HepG2 (cell line): ENCODE measurements around the gene ZNF367. TPM values are rescaled to one million over a fixed set of nuclear protein-coding genes. Genes with fewer than 3 reads are reported as not detected.

Experiments used
- ATAD3A ChIP-seq: sonication (generic); formaldehyde crosslinking; IDR thresholded peaks from 2 replicates; pipeline ENCODE4 v1.4.0; 2020; ENCODE audit warnings: missing genetic modification reagents
- ATM ChIP-seq: fragments of 450-650 bp; IDR thresholded peaks from 2 replicates; pipeline ENCODE4 v1.7.1; 2017; ENCODE audit warnings: mild to moderate bottlenecking, borderline replicate concordance
- FOXA3 ChIP-seq: IDR thresholded peaks from 2 replicates; pipeline ENCODE4 v1.6.1; 2016; ENCODE audit warnings: missing genetic modification reagents, missing compliant biosample characterization
- GATAD1 ChIP-seq: IDR thresholded peaks from 2 replicates; pipeline ENCODE4 v1.6.1; 2016; ENCODE audit warnings: missing genetic modification reagents, missing compliant biosample characterization
- HCFC1 ChIP-seq: fragments of 150-350 bp; IDR thresholded peaks from 2 replicates; pipeline ENCODE4 v1.6.1; 2014; ENCODE audit warnings: low read depth, low read length
- HOXD1 ChIP-seq: sonication (generic); formaldehyde crosslinking; IDR thresholded peaks from 2 replicates; pipeline ENCODE4 v1.5.0; 2020; ENCODE audit warnings: missing genetic modification reagents
- MIER3 ChIP-seq: IDR thresholded peaks from 2 replicates; pipeline ENCODE4 v1.6.1; 2016; ENCODE audit warnings: missing compliant biosample characterization, borderline replicate concordance
- NKX3-1 ChIP-seq: sonication (generic); formaldehyde crosslinking; IDR thresholded peaks from 2 replicates; pipeline ENCODE4 v1.5.0; 2020; ENCODE audit warnings: missing genetic modification reagents
- PAXIP1 ChIP-seq: sonication (generic); formaldehyde crosslinking; conservative IDR thresholded peaks from 2 replicates; pipeline ENCODE4 v1.4.0; 2020; ENCODE audit warnings: mild to moderate bottlenecking, missing genetic modification reagents, moderate library complexity
- RBM39 ChIP-seq: fragments of 200-400 bp; formaldehyde crosslinking; IDR thresholded peaks from one replicate; pipeline ENCODE4 v1.6.1; 2018; ENCODE audit warnings: antibody characterized with exemption, mild to moderate bottlenecking, low read depth, low read length; ENCODE audit not compliant: poor library complexity, severe bottlenecking
- SMAD3 ChIP-seq: sonication (generic); formaldehyde crosslinking; IDR thresholded peaks from 2 replicates; pipeline ENCODE4 v1.4.0; 2020; ENCODE audit warnings: missing genetic modification reagents
- TSC22D2 ChIP-seq: sonication (generic); formaldehyde crosslinking; IDR thresholded peaks from 2 replicates; pipeline ENCODE4 v1.5.1; 2020; ENCODE audit warnings: missing genetic modification reagents, mild to moderate bottlenecking, borderline replicate concordance
- XBP1 ChIP-seq: sonication (generic); formaldehyde crosslinking; IDR thresholded peaks from 2 replicates; pipeline ENCODE4 v1.5.0; 2020; ENCODE audit warnings: missing genetic modification reagents
- ZBTB2 ChIP-seq: sonication (generic); formaldehyde crosslinking; IDR thresholded peaks from 2 replicates; pipeline ENCODE4 v1.8.0; 2022; ENCODE audit warnings: low read depth, missing genetic modification reagents
- ZBTB25 ChIP-seq: IDR thresholded peaks from 2 replicates; pipeline ENCODE4 v1.6.1; 2018; ENCODE audit warnings: missing genetic modification reagents
- ZFP41 ChIP-seq: sonication (generic); formaldehyde crosslinking; IDR thresholded peaks from 2 replicates; pipeline ENCODE4 v1.4.0; 2020; ENCODE audit warnings: mild to moderate bottlenecking, missing genetic modification reagents, borderline replicate concordance
- ZNF362 ChIP-seq: sonication (generic); formaldehyde crosslinking; IDR thresholded peaks from 2 replicates; pipeline ENCODE4 v1.4.0; 2020; ENCODE audit warnings: missing genetic modification reagents, mild to moderate bottlenecking, borderline replicate concordance
- ZNF546 ChIP-seq: sonication (generic); formaldehyde crosslinking; conservative IDR thresholded peaks from 2 replicates; pipeline ENCODE4 v1.8.1; 2023; ENCODE audit warnings: mild to moderate bottlenecking, missing genetic modification reagents
- ZNF703 ChIP-seq: sonication (generic); formaldehyde crosslinking; IDR thresholded peaks from 2 replicates; pipeline ENCODE4 v1.5.1; 2020; ENCODE audit warnings: missing genetic modification reagents, mild to moderate bottlenecking, moderate library complexity, borderline replicate concordance
- polyA plus RNA-seq, 8 experiments: library from polyadenylated mRNA; depleted of rRNA in 3 of 8; stranded (reverse) in 7 of 8; unstranded in 1 of 8; fragments of >200 nt; fragmentation: Illumina TruSeq in 4 of 8; extraction: Trizol in 4 of 8; gene quantifications; 2 replicates each; pipeline versions ENCODE4 v1.2.1 to v1.2.3, GENCODE V29; 2011 to 2016; ENCODE audit warnings: low read depth in 4 of 8, missing spikeins in 1 of 8, mixed read lengths in 1 of 8; ENCODE audit not compliant: insufficient read depth in 1 of 8
- total RNA-seq, 5 experiments: library from RNA; depleted of rRNA; stranded (reverse); fragments of >200 nt; fragmentation: Illumina TruSeq; extraction: Trizol; gene quantifications; 2 replicates each; pipeline ENCODE4 v1.2.3, GENCODE V29; 2016; ENCODE audit warnings: low read depth in 1 of 5
- TF ChIP-seq, protein P1 (sequence below): IDR thresholded peaks from 2 replicates; pipeline ENCODE4 v1.6.1; 2016; ENCODE audit warnings: low read depth, control low read depth

Gene ZNF367
- total and polyA plus RNA-seq, 2 of the 13 experiments (the other 11 are each of a cell fraction or from before 2014, with no cell fraction given): 2.9 to 7.7 TPM

DNA sequence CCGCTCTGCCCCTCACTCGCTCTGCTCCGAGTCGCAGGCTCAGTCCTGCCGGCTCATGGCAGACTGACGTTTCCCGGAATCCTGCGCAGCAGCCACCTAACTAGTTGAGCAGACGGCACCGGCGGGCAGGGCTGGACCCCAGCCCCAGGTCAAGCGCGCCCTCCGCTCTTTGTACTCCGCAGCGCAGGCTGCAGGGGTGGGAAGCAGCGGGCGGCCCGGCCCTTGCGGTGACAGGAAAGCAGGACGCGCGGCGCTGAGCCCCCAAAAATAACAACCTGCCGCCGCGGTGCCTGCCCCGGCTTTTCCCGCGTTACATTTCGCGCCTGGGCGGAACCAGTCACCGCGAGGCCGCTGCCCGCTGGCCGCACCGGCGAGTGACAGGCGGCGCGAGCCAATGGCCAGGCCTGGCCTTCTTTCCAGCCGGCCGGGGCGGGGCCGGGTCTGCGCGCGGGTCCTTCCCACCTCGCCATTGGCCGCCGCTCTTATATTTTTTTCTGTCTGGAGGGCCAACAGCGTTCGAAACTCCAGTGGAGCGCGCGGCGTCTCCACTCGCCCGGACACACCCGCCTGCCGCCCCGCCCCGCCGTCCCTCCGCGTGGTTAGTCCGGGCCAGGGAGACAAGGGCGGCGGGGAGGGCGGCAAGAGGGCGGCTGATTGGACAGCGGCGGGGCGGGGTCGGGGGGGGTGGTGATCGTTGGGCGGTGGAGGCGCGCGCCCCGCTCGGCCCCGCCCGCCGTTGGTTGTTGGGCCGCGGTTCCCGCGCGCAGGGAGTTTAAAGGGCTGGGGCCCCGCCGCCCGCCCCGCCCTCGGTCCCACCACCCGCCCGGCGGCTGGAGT lies at the start of gene ZNF367 (continued):
- TF ChIP-seq XBP1 (CRISPR knock-in tag): no peak
- TF ChIP-seq GATAD1 (CRISPR knock-in tag): peak; percentile 62; the same call in 1 of the 2 replicates
- no peak for TF ChIP-seq HCFC1
- TF ChIP-seq RBM39: peak; percentile 69
- TF ChIP-seq HOXD1 (CRISPR knock-in tag): no peak; the same call in 1 of the 2 replicates
- TF ChIP-seq ZBTB25: no peak; the same call in none of the 2 replicates
- TF ChIP-seq ATM: no peak
- 0 out of 2 replicates have a peak, but pooled peaks have one; percentile 76 for TF ChIP-seq ZNF703 (CRISPR knock-in tag)
- TF ChIP-seq ZBTB2: no peak; the same call in none of the 2 replicates
- peak; percentile 25; the same call in 1 of the 2 replicates for TF ChIP-seq FOXA3 (CRISPR knock-in tag)
- TF ChIP-seq ZFP41 (CRISPR knock-in tag): no peak
- peak; percentile 95 for TF ChIP-seq NKX3-1 (CRISPR knock-in tag)
- TF ChIP-seq, protein P1, sequence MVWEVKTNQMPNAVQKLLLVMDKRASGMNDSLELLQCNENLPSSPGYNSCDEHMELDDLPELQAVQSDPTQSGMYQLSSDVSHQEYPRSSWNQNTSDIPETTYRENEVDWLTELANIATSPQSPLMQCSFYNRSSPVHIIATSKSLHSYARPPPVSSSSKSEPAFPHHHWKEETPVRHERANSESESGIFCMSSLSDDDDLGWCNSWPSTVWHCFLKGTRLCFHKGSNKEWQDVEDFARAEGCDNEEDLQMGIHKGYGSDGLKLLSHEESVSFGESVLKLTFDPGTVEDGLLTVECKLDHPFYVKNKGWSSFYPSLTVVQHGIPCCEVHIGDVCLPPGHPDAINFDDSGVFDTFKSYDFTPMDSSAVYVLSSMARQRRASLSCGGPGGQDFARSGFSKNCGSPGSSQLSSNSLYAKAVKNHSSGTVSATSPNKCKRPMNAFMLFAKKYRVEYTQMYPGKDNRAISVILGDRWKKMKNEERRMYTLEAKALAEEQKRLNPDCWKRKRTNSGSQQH: no peak
- TF ChIP-seq MIER3 (CRISPR knock-in tag): no peak
- no peak; the same call in 1 of the 2 replicates for TF ChIP-seq ZNF546
- no peak for TF ChIP-seq SMAD3 (CRISPR knock-in tag)
- TF ChIP-seq PAXIP1 (CRISPR knock-in tag): no peak; the same call in 1 of the 2 replicates
- no peak for TF ChIP-seq ATAD3A (CRISPR knock-in tag)
- TF ChIP-seq ZNF362 (CRISPR knock-in tag): peak; percentile 99
- peak; percentile 71; the same call in 1 of the 2 replicates for TF ChIP-seq TSC22D2 (CRISPR knock-in tag)
